Liver (tissue), 9 donors: ENCODE results near the gene ZNF284. TPM values are rescaled to one million over a fixed set of nuclear protein-coding genes. Genes with fewer than 3 reads are reported as not detected.
A peak's percentile ranks its signal among the peaks of the same experiment; 100 is the strongest.

Experiments used
- DNase-seq: peaks from one replicate; pipeline ENCODE4 v3.0.0-alpha.2; 2017; ENCODE audit warnings: low spot score
- H3K27ac ChIP-seq, 2 donors: one replicate each; pipeline ENCODE4 v1.7.0; 2013; ENCODE audit warnings: inconsistent platforms in 2 of 2, low read length in 2 of 2, control low read depth in 1 of 2, low read depth in 1 of 2, mild to moderate bottlenecking in 1 of 2
- H3K27me3 ChIP-seq, 4 donors: one replicate each; pipeline versions ENCODE4 v1.6.1 to v1.7.0; 2013; ENCODE audit warnings: low read length in 3 of 4, inconsistent platforms in 1 of 4, mild to moderate bottlenecking in 1 of 4, moderate library complexity in 1 of 4; ENCODE audit not compliant: control insufficient read depth in 4 of 4, insufficient read depth in 4 of 4
- H3K36me3 ChIP-seq, 4 donors: one replicate each; pipeline versions ENCODE4 v1.6.1 to v1.7.0; 2013; ENCODE audit warnings: low read length in 3 of 4, mild to moderate bottlenecking in 3 of 4, low read depth in 1 of 4, moderate library complexity in 1 of 4; ENCODE audit not compliant: control insufficient read depth in 4 of 4, insufficient read depth in 3 of 4
- H3K4me1 ChIP-seq, 4 donors: one replicate each; pipeline versions ENCODE4 v1.6.1 to v1.7.0; 2013; ENCODE audit warnings: low read length in 3 of 4, mild to moderate bottlenecking in 3 of 4, moderate library complexity in 1 of 4; ENCODE audit not compliant: control insufficient read depth in 4 of 4, insufficient read depth in 4 of 4
- H3K4me3 ChIP-seq, 3 donors: one replicate each; pipeline versions ENCODE4 v1.6.1 to v1.7.0; 2013; ENCODE audit warnings: low read length in 3 of 3, control low read depth in 1 of 3, low read depth in 1 of 3, mild to moderate bottlenecking in 1 of 3
- H3K9ac ChIP-seq, 2 donors: one replicate each; pipeline ENCODE4 v1.7.0; 2013; ENCODE audit warnings: low read length in 2 of 2, mild to moderate bottlenecking in 2 of 2, moderate library complexity in 2 of 2, control low read depth in 1 of 2, low read depth in 1 of 2
- H3K9me3 ChIP-seq, 4 donors: one replicate each; pipeline versions ENCODE4 v1.6.1 to v1.7.0; 2013; ENCODE audit warnings: low read length in 3 of 4; ENCODE audit not compliant: control insufficient read depth in 4 of 4
- CTCF ChIP-seq: fragments of 150-350 bp; IDR thresholded peaks from 2 replicates; pipeline ENCODE4 v1.5.1; 2017; ENCODE audit warnings: improper control_type of control experiment, low read depth, low read length; ENCODE audit not compliant: missing input control
- EGR1 ChIP-seq, 2 donors: IDR thresholded peaks; 2 replicates each; pipeline ENCODE4 v1.6.1; 2016 to 2018; ENCODE audit warnings: antibody characterized with exemption in 2 of 2, low read depth in 2 of 2
- FOXA1 ChIP-seq: IDR thresholded peaks from 2 replicates; pipeline ENCODE4 v1.6.1; 2016; ENCODE audit warnings: antibody characterized with exemption
- FOXA2 ChIP-seq: IDR thresholded peaks from 2 replicates; pipeline ENCODE4 v1.6.1; 2016; ENCODE audit warnings: antibody characterized with exemption
- GABPA ChIP-seq, 2 donors: IDR thresholded peaks in 1 of 2; conservative IDR thresholded peaks in 1 of 2; 2 replicates each; pipeline ENCODE4 v1.6.1; 2016; ENCODE audit warnings: antibody characterized with exemption in 2 of 2, mild to moderate bottlenecking in 1 of 2, moderate library complexity in 1 of 2
- HNF4A ChIP-seq, 2 donors: conservative IDR thresholded peaks; 2 replicates each; pipeline ENCODE4 v1.6.1; 2016; ENCODE audit warnings: antibody characterized with exemption in 2 of 2, mild to moderate bottlenecking in 2 of 2
- HNF4G ChIP-seq: IDR thresholded peaks from 2 replicates; pipeline ENCODE4 v1.6.1; 2016; ENCODE audit warnings: antibody characterized with exemption
- JUND ChIP-seq, 2 donors: IDR thresholded peaks; 2 replicates each; pipeline ENCODE4 v1.6.1; 2016; ENCODE audit warnings: antibody characterized with exemption in 2 of 2
- NR2F2 ChIP-seq: IDR thresholded peaks from 2 replicates; pipeline ENCODE4 v1.6.1; 2016; ENCODE audit warnings: antibody characterized with exemption
- RAD21 ChIP-seq, 2 donors: IDR thresholded peaks; 2 replicates each; pipeline ENCODE4 v1.6.1; 2016; ENCODE audit warnings: antibody characterized with exemption in 2 of 2, mild to moderate bottlenecking in 2 of 2
- RXRA ChIP-seq, 2 donors: IDR thresholded peaks; 2 replicates each; pipeline ENCODE4 v1.6.1; 2017 to 2018; ENCODE audit warnings: antibody characterized with exemption in 2 of 2, mild to moderate bottlenecking in 1 of 2
- SP1 ChIP-seq: IDR thresholded peaks from 2 replicates; pipeline ENCODE4 v1.6.1; 2018; ENCODE audit warnings: antibody characterized with exemption, mild to moderate bottlenecking
- TAF1 ChIP-seq: conservative IDR thresholded peaks from 2 replicates; pipeline ENCODE4 v1.6.1; 2016; ENCODE audit warnings: antibody characterized with exemption, mild to moderate bottlenecking
- YY1 ChIP-seq: IDR thresholded peaks from 2 replicates; pipeline ENCODE4 v1.6.1; 2016; ENCODE audit warnings: antibody characterized with exemption, mild to moderate bottlenecking
- WGBS: extraction: QIAGEN DNeasy Blood & Tissue Kit; methylation state at CpG from one replicate; pipeline ENCODE4 v1.1.7; 2013; 5-methylcytosine and 5-hydroxymethylcytosine counted together
- polyA plus RNA-seq, 2 donors: library from polyadenylated mRNA; stranded (reverse) in 1 of 2; unstranded in 1 of 2; fragments of 200-250 nt in 1 of 2; fragments of >200 nt in 1 of 2; fragmentation: Nextera tagmentation in 1 of 2; extraction: Ambion mirVana in 1 of 2; gene quantifications; one replicate each; pipeline versions ENCODE4 v1.2.1 to v1.2.3, GENCODE V29; 2013 to 2015
- total RNA-seq, 2 donors: library from RNA; depleted of rRNA; stranded (reverse); fragments of >200 nt; gene quantifications; one replicate each; pipeline ENCODE4 v1.2.3, GENCODE V29; 2014
- TF ChIP-seq, protein P1 (sequence below): IDR thresholded peaks from 2 replicates; pipeline ENCODE4 v1.6.1; 2016; ENCODE audit warnings: antibody characterized with exemption
- TF ChIP-seq, protein P2 (sequence below): IDR thresholded peaks from 2 replicates; pipeline ENCODE4 v1.6.1; 2016; ENCODE audit warnings: antibody characterized with exemption
- TF ChIP-seq, protein P3 (sequence below): IDR thresholded peaks from 2 replicates; pipeline ENCODE4 v1.6.1; 2016; ENCODE audit warnings: antibody characterized with exemption, mild to moderate bottlenecking
- TF ChIP-seq, protein P4 (sequence below): IDR thresholded peaks from 2 replicates; pipeline ENCODE4 v1.6.1; 2016; ENCODE audit warnings: antibody characterized with exemption
- donor health status: healthy.
- donor health status: healthy.
- donor health status: healthy.
- donor health status: healthy.
- donor health status: healthy.

The ZNF284 gene
- total and polyA plus RNA-seq, 4 donors, result 0.32 to 1.0 (median 0.61) TPM

DNA sequence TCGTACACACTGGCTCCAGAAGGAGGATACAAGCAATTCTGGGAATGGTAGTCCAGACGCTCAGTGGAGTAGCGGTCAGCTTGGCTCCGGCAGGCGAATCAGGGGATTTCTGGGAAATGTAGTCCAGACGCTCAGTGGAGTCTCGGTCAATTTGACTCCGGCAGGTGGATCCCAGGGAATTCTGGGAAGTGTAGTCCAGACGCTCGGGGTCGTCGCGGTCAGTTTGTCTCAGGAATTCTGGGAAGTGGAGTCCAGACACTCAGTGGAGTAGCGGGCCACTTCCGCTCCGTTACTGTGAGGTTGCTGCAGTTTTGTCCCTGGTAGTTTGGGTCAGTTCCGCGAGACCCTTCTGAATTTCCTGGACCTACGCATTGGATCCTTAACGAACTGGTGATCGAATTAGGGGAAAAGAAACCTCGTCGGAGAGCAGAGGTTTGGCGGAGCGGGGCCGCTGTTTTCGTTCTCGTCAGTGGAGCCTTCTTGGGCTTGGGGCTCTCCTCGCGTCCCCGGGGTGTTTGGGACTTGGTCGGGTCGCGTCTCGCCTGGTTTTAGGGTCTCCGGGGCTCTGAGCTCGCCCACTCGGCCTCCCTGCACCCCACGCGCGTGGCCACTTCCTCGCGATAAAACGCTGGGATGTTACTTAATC lies 41.3 kb downstream of the ZNF284 start, which contains the start of gene ZNF225:
Gene ZNF225 (plus strand): TSS at position 262 of the 646 bp plus-strand sequence. CDS start 2,429 bp downstream, outside the sequence.
- TF ChIP-seq RXRA (IDR thresholded peaks at IDR 0.05), result peak; percentile 89 to 90
- TF ChIP-seq SP1, result peak; percentile 76
- TF ChIP-seq, protein P1, sequence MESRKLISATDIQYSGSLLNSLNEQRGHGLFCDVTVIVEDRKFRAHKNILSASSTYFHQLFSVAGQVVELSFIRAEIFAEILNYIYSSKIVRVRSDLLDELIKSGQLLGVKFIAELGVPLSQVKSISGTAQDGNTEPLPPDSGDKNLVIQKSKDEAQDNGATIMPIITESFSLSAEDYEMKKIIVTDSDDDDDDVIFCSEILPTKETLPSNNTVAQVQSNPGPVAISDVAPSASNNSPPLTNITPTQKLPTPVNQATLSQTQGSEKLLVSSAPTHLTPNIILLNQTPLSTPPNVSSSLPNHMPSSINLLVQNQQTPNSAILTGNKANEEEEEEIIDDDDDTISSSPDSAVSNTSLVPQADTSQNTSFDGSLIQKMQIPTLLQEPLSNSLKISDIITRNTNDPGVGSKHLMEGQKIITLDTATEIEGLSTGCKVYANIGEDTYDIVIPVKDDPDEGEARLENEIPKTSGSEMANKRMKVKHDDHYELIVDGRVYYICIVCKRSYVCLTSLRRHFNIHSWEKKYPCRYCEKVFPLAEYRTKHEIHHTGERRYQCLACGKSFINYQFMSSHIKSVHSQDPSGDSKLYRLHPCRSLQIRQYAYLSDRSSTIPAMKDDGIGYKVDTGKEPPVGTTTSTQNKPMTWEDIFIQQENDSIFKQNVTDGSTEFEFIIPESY, result peak; percentile 96
- TF ChIP-seq FOXA1, result peak; percentile 15
- peak; percentile 95 for TF ChIP-seq YY1
- peak; percentile 77 to 96 for TF ChIP-seq GABPA (IDR thresholded peaks at IDR 0.05 in 1 of 2, conservative IDR thresholded peaks at IDR 0.05 in 1 of 2)
- TF ChIP-seq, protein P2, sequence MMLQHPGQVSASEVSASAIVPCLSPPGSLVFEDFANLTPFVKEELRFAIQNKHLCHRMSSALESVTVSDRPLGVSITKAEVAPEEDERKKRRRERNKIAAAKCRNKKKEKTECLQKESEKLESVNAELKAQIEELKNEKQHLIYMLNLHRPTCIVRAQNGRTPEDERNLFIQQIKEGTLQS, result no peak
- peak; percentile 82 for TF ChIP-seq TAF1
- TF ChIP-seq CTCF, result peak; percentile 32
- TF ChIP-seq EGR1 (IDR thresholded peaks at IDR 0.05; ENCODE audit: low read depth in 2 of 2), result peak; percentile 68 to 82
- TF ChIP-seq HNF4A (conservative IDR thresholded peaks at IDR 0.05), result peak; percentile 43 to 52
- no peak for TF ChIP-seq HNF4G
- TF ChIP-seq JUND (IDR thresholded peaks at IDR 0.05), result no peak
- peak; percentile 81 for TF ChIP-seq NR2F2
- TF ChIP-seq FOXA2, result peak; percentile 50
- TF ChIP-seq, protein P3, sequence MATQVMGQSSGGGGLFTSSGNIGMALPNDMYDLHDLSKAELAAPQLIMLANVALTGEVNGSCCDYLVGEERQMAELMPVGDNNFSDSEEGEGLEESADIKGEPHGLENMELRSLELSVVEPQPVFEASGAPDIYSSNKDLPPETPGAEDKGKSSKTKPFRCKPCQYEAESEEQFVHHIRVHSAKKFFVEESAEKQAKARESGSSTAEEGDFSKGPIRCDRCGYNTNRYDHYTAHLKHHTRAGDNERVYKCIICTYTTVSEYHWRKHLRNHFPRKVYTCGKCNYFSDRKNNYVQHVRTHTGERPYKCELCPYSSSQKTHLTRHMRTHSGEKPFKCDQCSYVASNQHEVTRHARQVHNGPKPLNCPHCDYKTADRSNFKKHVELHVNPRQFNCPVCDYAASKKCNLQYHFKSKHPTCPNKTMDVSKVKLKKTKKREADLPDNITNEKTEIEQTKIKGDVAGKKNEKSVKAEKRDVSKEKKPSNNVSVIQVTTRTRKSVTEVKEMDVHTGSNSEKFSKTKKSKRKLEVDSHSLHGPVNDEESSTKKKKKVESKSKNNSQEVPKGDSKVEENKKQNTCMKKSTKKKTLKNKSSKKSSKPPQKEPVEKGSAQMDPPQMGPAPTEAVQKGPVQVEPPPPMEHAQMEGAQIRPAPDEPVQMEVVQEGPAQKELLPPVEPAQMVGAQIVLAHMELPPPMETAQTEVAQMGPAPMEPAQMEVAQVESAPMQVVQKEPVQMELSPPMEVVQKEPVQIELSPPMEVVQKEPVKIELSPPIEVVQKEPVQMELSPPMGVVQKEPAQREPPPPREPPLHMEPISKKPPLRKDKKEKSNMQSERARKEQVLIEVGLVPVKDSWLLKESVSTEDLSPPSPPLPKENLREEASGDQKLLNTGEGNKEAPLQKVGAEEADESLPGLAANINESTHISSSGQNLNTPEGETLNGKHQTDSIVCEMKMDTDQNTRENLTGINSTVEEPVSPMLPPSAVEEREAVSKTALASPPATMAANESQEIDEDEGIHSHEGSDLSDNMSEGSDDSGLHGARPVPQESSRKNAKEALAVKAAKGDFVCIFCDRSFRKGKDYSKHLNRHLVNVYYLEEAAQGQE, result peak; percentile 50
- TF ChIP-seq, protein P4, sequence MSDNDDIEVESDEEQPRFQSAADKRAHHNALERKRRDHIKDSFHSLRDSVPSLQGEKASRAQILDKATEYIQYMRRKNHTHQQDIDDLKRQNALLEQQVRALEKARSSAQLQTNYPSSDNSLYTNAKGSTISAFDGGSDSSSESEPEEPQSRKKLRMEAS, result peak; percentile 93
- TF ChIP-seq RAD21 (IDR thresholded peaks at IDR 0.05), result peak; percentile 52 to 57
- under 1% methylated on average over 44 of the region's 44 CpGs for WGBS
- Histone ChIP-seq H3K27me3 (no peaks in the 10 kb centered on the region), H3K4me3 (peak within 1 kb of the TSS; percentile 67 to 100 (median 100)), H3K9ac (peak within 1 kb of the TSS; percentile 82 to 84), H3K4me1 (peaks cover 2 to 18% (median 15%) of the 10 kb centered on the region in 4 donors), H3K27ac (peak within 1 kb of the TSS; percentile 61), H3K36me3 (peaks cover 0 to 19% (median 13%) of the 10 kb centered on the region in 4 donors), H3K9me3 (peaks cover 6 to 32% (median 18%) of the 10 kb centered on the region in 4 donors)
- DNase-seq, result peak; percentile 91
